K562 (cell line): ENCODE data around the gene ATL3. TPM values are rescaled to one million over a fixed set of nuclear protein-coding genes. Genes with fewer than 3 reads are reported as not detected.

ENCODE experiments used
- CHD4 ChIP-seq: fragments of 200-600 bp; sonication (generic); IDR thresholded peaks from 3 replicates; pipeline ENCODE4 v1.6.1; 2012; ENCODE audit warnings: low read depth, mild to moderate bottlenecking, mixed read lengths, low read length, inconsistent platforms; ENCODE audit not compliant: insufficient read depth, insufficient replicate concordance, poor library complexity, severe bottlenecking
- CREB1 ChIP-seq, 2 experiments: sonication (generic) in 1 of 2; formaldehyde crosslinking in 1 of 2; IDR thresholded peaks; 2 replicates each; pipeline versions ENCODE4 v1.6.1 to v1.8.0; 2012 to 2022; ENCODE audit warnings: inconsistent platforms in 1 of 2, mild to moderate bottlenecking in 1 of 2, missing genetic modification reagents in 1 of 2, moderate library complexity in 1 of 2
- FOXA1 ChIP-seq: fragments of 450-650 bp; IDR thresholded peaks from 2 replicates; pipeline ENCODE4 v1.6.1; 2016; ENCODE audit warnings: mild to moderate bottlenecking, borderline replicate concordance
- FOXJ3 ChIP-seq: sonication (generic); formaldehyde crosslinking; IDR thresholded peaks from 2 replicates; pipeline ENCODE4 v1.4.0; 2020; ENCODE audit warnings: mild to moderate bottlenecking, missing genetic modification reagents
- FOXM1 ChIP-seq, 2 experiments: fragments of 450-650 bp in 1 of 2; sonication (generic) in 1 of 2; formaldehyde crosslinking in 1 of 2; IDR thresholded peaks; 2 replicates each; pipeline versions ENCODE4 v1.6.1 to v1.9.0; 2017 to 2022; ENCODE audit warnings: low read depth in 2 of 2, mild to moderate bottlenecking in 2 of 2, missing genetic modification reagents in 1 of 2, moderate library complexity in 1 of 2
- HDAC6 ChIP-seq: IDR thresholded peaks from 2 replicates; pipeline ENCODE4 v1.6.1; 2012; ENCODE audit warnings: low read depth, mild to moderate bottlenecking, control low read depth, inconsistent platforms, low read length, moderate library complexity
- ILF3 ChIP-seq: fragments of 450-650 bp; IDR thresholded peaks from 2 replicates; pipeline ENCODE4 v1.6.1; 2018; ENCODE audit warnings: antibody characterized with exemption, mild to moderate bottlenecking, moderate library complexity, borderline replicate concordance
- L3MBTL2 ChIP-seq: fragments of 450-650 bp; IDR thresholded peaks from 2 replicates; pipeline ENCODE4 v1.6.1; 2016; ENCODE audit warnings: mild to moderate bottlenecking, moderate library complexity
- MXI1 ChIP-seq: IDR thresholded peaks from 2 replicates; pipeline ENCODE4 v1.6.1; 2011; ENCODE audit warnings: low read depth, mild to moderate bottlenecking, improper control_type of control experiment, low read length
- NBN ChIP-seq: fragments of 450-650 bp; IDR thresholded peaks from 2 replicates; pipeline ENCODE4 v1.6.1; 2016; ENCODE audit warnings: low read depth, mild to moderate bottlenecking
- NR2F6 ChIP-seq: fragments of 450-650 bp; formaldehyde crosslinking; IDR thresholded peaks from 2 replicates; pipeline ENCODE4 v1.4.0; 2020; ENCODE audit warnings: mild to moderate bottlenecking
- RAD51 ChIP-seq: fragments of 450-650 bp; IDR thresholded peaks from 2 replicates; pipeline ENCODE4 v1.7.1; 2016; ENCODE audit warnings: low read depth, mild to moderate bottlenecking, borderline replicate concordance
- SAFB2 ChIP-seq: fragments of 200-400 bp; formaldehyde crosslinking; IDR thresholded peaks from 2 replicates; pipeline ENCODE4 v1.6.1; 2018; ENCODE audit warnings: borderline replicate concordance, low read length, low read depth, moderate library complexity; ENCODE audit not compliant: severe bottlenecking
- STAT5B ChIP-seq: fragments of 250-450 bp; sonication (Bioruptor Pico); IDR thresholded peaks from 2 replicates; pipeline ENCODE4 v1.8.0; 2021; ENCODE audit warnings: mild to moderate bottlenecking, inconsistent platforms
- XRCC4 ChIP-seq: IDR thresholded peaks from one replicate; pipeline ENCODE4 v1.6.1; 2011; ENCODE audit not compliant: insufficient read depth, insufficient read length; ENCODE audit errors: extremely low read depth
- ZFX ChIP-seq: sonication (generic); formaldehyde crosslinking; IDR thresholded peaks from 2 replicates; pipeline ENCODE4 v1.8.0; 2022; ENCODE audit warnings: mild to moderate bottlenecking, missing genetic modification reagents, moderate library complexity
- ZNF146 ChIP-seq: IDR thresholded peaks from one replicate; pipeline ENCODE4 v1.6.1; 2018; ENCODE audit warnings: missing compliant biosample characterization; ENCODE audit not compliant: unreplicated experiment
- ZNF217 ChIP-seq: sonication (generic); formaldehyde crosslinking; IDR thresholded peaks from 2 replicates; pipeline ENCODE4 v1.8.0; 2022; ENCODE audit warnings: mild to moderate bottlenecking, missing genetic modification reagents
- polyA plus RNA-seq, 8 experiments: library from polyadenylated mRNA; depleted of rRNA in 4 of 8; stranded (reverse) in 5 of 8; unstranded in 3 of 8; fragments of >200 nt; fragmentation: Nextera tagmentation in 2 of 8; fragmentation: Illumina TruSeq in 1 of 8; extraction: Ambion mirVana in 2 of 8; extraction: Trizol in 1 of 8; gene quantifications; 2 replicates each; pipeline versions ENCODE4 v1.2.1 to v1.2.3, GENCODE V29; 2011 to 2014; ENCODE audit warnings: inconsistent platforms in 1 of 8, missing spikeins in 1 of 8
- total RNA-seq, 7 experiments: library from RNA; depleted of rRNA in 6 of 7; stranded (reverse); fragments of >200 nt in 6 of 7; fragmentation: Illumina TruSeq in 2 of 7; extraction: Trizol in 2 of 7; gene quantifications; 2 replicates each; pipeline versions ENCODE4 v1.2.1 to v1.2.3, GENCODE V29; 2011 to 2021; ENCODE audit warnings: low replicate concordance in 1 of 7
- TF ChIP-seq, protein P1 (sequence below), 2 experiments: fragments of 450-650 bp; IDR thresholded peaks; 2 replicates each; pipeline ENCODE4 v1.6.1; 2018; ENCODE audit warnings: mild to moderate bottlenecking in 2 of 2, low read depth in 1 of 2; ENCODE audit not compliant: partially characterized antibody in 2 of 2
- TF ChIP-seq, protein P2 (sequence below): sonication (generic); formaldehyde crosslinking; IDR thresholded peaks from 2 replicates; pipeline ENCODE4 v1.8.0; 2022; ENCODE audit warnings: mild to moderate bottlenecking, missing genetic modification reagents
- TF ChIP-seq, protein P3 (sequence below): fragments of 250-450 bp; sonication (Bioruptor Pico); IDR thresholded peaks from 2 replicates; pipeline ENCODE4 v1.8.0; 2022; ENCODE audit warnings: inconsistent platforms

The ATL3 gene
- total and polyA plus RNA-seq, 9 of the 15 experiments (the other 6 are each of a cell fraction or from before 2014, with no cell fraction given), result 18.2 to 39.8 (median 23.9) TPM

DNA sequence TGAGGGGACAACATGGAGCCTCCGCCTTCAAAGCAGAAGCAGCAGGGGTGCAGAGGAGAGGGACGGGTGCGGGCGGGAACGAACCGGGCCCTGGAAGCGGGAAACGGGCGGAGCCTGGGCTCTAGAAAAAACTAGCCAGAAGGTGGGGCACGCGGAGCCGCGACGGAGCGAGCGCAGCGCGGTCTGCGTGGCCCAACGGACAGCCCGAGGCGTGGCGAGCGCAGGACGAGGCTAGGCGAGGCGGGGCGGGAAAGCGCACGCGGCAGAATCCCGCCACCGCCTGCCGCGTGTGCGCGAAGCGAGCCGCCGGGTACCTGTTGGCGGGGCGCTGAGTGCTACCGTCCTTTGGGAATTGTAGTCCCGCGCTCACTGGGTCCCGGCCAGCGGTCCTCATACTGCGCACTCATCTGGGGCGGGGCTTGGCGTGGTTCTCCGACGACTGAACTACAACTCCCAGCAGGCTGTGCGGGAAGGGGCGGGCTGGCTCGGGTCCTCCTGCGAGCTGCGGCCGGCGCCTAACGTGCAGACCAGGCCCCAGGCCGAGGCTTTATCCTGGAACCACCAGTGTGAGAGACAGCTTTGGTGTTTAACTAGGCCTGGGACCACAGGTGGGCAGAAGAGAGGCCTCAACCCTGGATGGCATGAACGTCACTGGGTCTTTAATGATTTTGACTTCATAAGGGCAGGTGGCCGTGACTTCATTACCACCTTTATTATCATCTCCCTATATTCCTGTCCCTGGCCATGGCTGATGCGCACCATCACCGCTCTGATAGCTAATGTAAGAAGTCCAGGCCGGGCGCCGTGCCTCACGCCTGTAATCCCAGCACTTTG is at the start of gene ATL3 (continued):
- TF ChIP-seq CHD4, result no peak
- TF ChIP-seq NBN, result peak; percentile 29; the same call in 1 of the 2 replicates
- no peak for TF ChIP-seq FOXM1 (IDR thresholded peaks at IDR 0.05; ENCODE audit: low read depth)
- peak; percentile 100 for TF ChIP-seq FOXM1 (CRISPR knock-in tag; IDR thresholded peaks at IDR 0.05; ENCODE audit: low read depth)
- TF ChIP-seq CREB1 (IDR thresholded peaks at IDR 0.05), result peak; percentile 62
- TF ChIP-seq CREB1 (CRISPR knock-in tag; IDR thresholded peaks at IDR 0.05), result peak; percentile 93
- TF ChIP-seq, protein P1, sequence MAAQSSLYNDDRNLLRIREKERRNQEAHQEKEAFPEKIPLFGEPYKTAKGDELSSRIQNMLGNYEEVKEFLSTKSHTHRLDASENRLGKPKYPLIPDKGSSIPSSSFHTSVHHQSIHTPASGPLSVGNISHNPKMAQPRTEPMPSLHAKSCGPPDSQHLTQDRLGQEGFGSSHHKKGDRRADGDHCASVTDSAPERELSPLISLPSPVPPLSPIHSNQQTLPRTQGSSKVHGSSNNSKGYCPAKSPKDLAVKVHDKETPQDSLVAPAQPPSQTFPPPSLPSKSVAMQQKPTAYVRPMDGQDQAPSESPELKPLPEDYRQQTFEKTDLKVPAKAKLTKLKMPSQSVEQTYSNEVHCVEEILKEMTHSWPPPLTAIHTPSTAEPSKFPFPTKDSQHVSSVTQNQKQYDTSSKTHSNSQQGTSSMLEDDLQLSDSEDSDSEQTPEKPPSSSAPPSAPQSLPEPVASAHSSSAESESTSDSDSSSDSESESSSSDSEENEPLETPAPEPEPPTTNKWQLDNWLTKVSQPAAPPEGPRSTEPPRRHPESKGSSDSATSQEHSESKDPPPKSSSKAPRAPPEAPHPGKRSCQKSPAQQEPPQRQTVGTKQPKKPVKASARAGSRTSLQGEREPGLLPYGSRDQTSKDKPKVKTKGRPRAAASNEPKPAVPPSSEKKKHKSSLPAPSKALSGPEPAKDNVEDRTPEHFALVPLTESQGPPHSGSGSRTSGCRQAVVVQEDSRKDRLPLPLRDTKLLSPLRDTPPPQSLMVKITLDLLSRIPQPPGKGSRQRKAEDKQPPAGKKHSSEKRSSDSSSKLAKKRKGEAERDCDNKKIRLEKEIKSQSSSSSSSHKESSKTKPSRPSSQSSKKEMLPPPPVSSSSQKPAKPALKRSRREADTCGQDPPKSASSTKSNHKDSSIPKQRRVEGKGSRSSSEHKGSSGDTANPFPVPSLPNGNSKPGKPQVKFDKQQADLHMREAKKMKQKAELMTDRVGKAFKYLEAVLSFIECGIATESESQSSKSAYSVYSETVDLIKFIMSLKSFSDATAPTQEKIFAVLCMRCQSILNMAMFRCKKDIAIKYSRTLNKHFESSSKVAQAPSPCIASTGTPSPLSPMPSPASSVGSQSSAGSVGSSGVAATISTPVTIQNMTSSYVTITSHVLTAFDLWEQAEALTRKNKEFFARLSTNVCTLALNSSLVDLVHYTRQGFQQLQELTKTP (IDR thresholded peaks at IDR 0.05; ENCODE audit: low read depth in 1 of 2, partially characterized antibody in 2 of 2), result peak in 1 of 2 experiments; percentile 98
- no peak for TF ChIP-seq FOXA1
- peak; percentile 58 for TF ChIP-seq ZNF146
- TF ChIP-seq, protein P2, sequence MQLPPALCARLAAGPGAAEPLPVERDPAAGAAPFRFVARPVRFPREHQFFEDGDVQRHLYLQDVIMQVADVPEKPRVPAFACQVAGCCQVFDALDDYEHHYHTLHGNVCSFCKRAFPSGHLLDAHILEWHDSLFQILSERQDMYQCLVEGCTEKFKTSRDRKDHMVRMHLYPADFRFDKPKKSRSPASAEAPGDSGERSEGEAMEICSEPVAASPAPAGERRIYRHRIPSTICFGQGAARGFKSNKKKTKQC (CRISPR knock-in tag), result peak; percentile 100
- TF ChIP-seq SAFB2, result no peak
- no peak for TF ChIP-seq NR2F6 (CRISPR knock-in tag)
- no peak for TF ChIP-seq MXI1
- TF ChIP-seq, protein P3, sequence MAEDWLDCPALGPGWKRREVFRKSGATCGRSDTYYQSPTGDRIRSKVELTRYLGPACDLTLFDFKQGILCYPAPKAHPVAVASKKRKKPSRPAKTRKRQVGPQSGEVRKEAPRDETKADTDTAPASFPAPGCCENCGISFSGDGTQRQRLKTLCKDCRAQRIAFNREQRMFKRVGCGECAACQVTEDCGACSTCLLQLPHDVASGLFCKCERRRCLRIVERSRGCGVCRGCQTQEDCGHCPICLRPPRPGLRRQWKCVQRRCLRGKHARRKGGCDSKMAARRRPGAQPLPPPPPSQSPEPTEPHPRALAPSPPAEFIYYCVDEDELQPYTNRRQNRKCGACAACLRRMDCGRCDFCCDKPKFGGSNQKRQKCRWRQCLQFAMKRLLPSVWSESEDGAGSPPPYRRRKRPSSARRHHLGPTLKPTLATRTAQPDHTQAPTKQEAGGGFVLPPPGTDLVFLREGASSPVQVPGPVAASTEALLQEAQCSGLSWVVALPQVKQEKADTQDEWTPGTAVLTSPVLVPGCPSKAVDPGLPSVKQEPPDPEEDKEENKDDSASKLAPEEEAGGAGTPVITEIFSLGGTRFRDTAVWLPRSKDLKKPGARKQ (CRISPR knock-in tag), result no peak; the same call in 1 of the 2 replicates
- no peak for TF ChIP-seq RAD51
- peak; percentile 100 for TF ChIP-seq ZFX
- peak; percentile 74; the same call in 1 of the 2 replicates for TF ChIP-seq FOXJ3 (CRISPR knock-in tag)
- peak; percentile 100 for TF ChIP-seq L3MBTL2
- TF ChIP-seq HDAC6, result no peak
- no peak for TF ChIP-seq STAT5B (CRISPR knock-in tag)
- TF ChIP-seq ILF3, result no peak
- TF ChIP-seq ZNF217, result peak; percentile 100
- no peak for TF ChIP-seq XRCC4
